ENCODE measurements around the gene CLIP4.

Gene CLIP4

GRCh38 chr2:29223851-29224692 lies 108.9 kb downstream of the CLIP4 start:
- no peak for DNase-seq

- no peak for DNase-seq
Measured at GRCh38 chr2:29224693-29225551, 109.7 kb downstream of the CLIP4 start.

GRCh38 chr2:29225814-29226213 lies 110.6 kb downstream of the CLIP4 start:
- no peak for DNase-seq

GRCh38 chr2:29226375-29226774 lies 111.2 kb downstream of the CLIP4 start:
- no peak for DNase-seq

- DNase-seq = no peak
Measured at GRCh38 chr2:29226808-29227207, 111.6 kb downstream of the CLIP4 start.

GRCh38 chr2:29227935-29228675 lies 112.9 kb downstream of the CLIP4 start:
- DNase-seq = no peak

- no peak for DNase-seq
Measured at GRCh38 chr2:29228947-29229346, 113.7 kb downstream of the CLIP4 start.

- DNase-seq = no peak
Measured at GRCh38 chr2:29229640-29230039, 114.4 kb downstream of the CLIP4 start.

- DNase-seq = no peak
Measured at GRCh38 chr2:29232041-29232440, 116.8 kb downstream of the CLIP4 start.

- DNase-seq = no peak
Measured at GRCh38 chr2:29233428-29233827, 118.2 kb downstream of the CLIP4 start.

GRCh38 chr2:29235411-29235810 lies 120.2 kb downstream of the CLIP4 start:
- DNase-seq = no peak

GRCh38 chr2:29236074-29236473 lies 120.9 kb downstream of the CLIP4 start:
- DNase-seq = no peak

GRCh38 chr2:29238497-29238896 lies 123.3 kb downstream of the CLIP4 start:
- DNase-seq = no peak
